HCT116 (cell line): ENCODE measurements around the gene ISCA1. TPM values are rescaled to one million over a fixed set of nuclear protein-coding genes. Genes with fewer than 3 reads are reported as not detected.

ENCODE experiments used
- ATAC-seq: fragments of 200-7000 bp; cut with Tn5 transposase; 2 replicates; pipeline ENCODE4 v1.9.1; 2020; ENCODE audit warnings: mild to moderate bottlenecking, moderate library complexity
- BruUV-seq: library from RNA; stranded (reverse); fragments of 400-500 nt; replicated peaks from 2 replicates; lab custom pipeline; 2021; lab: Mats Ljungman, UMichigan
- CTCF ChIA-PET: fragments of 300-600 bp; sonication (Branson Sonifier 250); formaldehyde crosslinking; loops from one replicate; lab custom pipeline; 2021; ENCODE audit warnings: antibody characterized with exemption; lab: Charles Lee
- POLR2A ChIA-PET: fragments of 300-600, 350-600 bp; sonication (Branson Sonifier 250); formaldehyde crosslinking; loops from one replicate; lab custom pipeline; 2021; ENCODE audit warnings: antibody characterized with exemption; lab: Charles Lee
- RAD21 ChIA-PET, 2 experiments: fragments of 300-600 bp; sonication (Branson Sonifier 250); formaldehyde crosslinking; loops; one replicate each; lab custom pipeline; 2023; ENCODE audit warnings: low total read pairs in 2 of 2; ENCODE audit not compliant: uncharacterized antibody in 2 of 2, unreplicated experiment in 2 of 2, low non-redundant PET in 1 of 2; lab: Charles Lee
- DNase-seq: peaks from one replicate; pipeline ENCODE4 v3.0.0-alpha.2; 2010; ENCODE audit warnings: low read depth, low spot score
- H2AFZ ChIP-seq: fragments of 200-600 bp; shearing (Covaris generic), sonication (generic); 2 replicates; pipeline ENCODE4 v1.6.1; 2017; ENCODE audit warnings: low read depth, mixed run types, mixed read lengths, antibody characterized with exemption, low read length; ENCODE audit not compliant: poor library complexity, severe bottlenecking
- H3K27ac ChIP-seq: 2 replicates; pipeline ENCODE4 v1.5.1; 2012; ENCODE audit warnings: low read depth, low read length
- H3K27me3 ChIP-seq: fragments of 200-600 bp; sonication (generic); 2 replicates; pipeline ENCODE4 v1.6.1; 2016; ENCODE audit warnings: mixed run types, low read length, mixed read lengths; ENCODE audit not compliant: insufficient read depth
- H3K36me3 ChIP-seq, 2 experiments: fragments of 200-500 bp in 1 of 2; fragments of 200-600 bp in 1 of 2; sonication (Bioruptor generic) in 1 of 2; sonication (generic) in 1 of 2; 2 replicates each; pipeline versions ENCODE4 v1.5.1 to v1.6.1; 2014 to 2016; ENCODE audit warnings: low read length in 2 of 2, inconsistent platforms in 1 of 2, mixed read lengths in 1 of 2, mixed run types in 1 of 2; ENCODE audit not compliant: insufficient read depth in 2 of 2, control insufficient read depth in 1 of 2
- H3K4me1 ChIP-seq, 2 experiments: fragments of 200-600 bp in 1 of 2; sonication (generic) in 1 of 2; 2 replicates each; pipeline versions ENCODE4 v1.5.1 to v1.6.1; 2012 to 2017; ENCODE audit warnings: low read length in 2 of 2, inconsistent platforms in 1 of 2, mild to moderate bottlenecking in 1 of 2, mixed read lengths in 1 of 2, mixed run types in 1 of 2, moderate library complexity in 1 of 2; ENCODE audit not compliant: insufficient read depth in 2 of 2, control insufficient read depth in 1 of 2
- H3K4me2 ChIP-seq: fragments of 200-600 bp; sonication (generic); 2 replicates; pipeline ENCODE4 v1.6.1; 2017; ENCODE audit warnings: mixed run types, low read length, mixed read lengths
- H3K4me3 ChIP-seq, 2 experiments: fragments of 200-600 bp in 1 of 2; sonication (generic) in 1 of 2; replicated peaks in 1 of 2; 2 replicates each; pipeline ENCODE4 v1.5.1; 2011 to 2016; ENCODE audit warnings: low read length in 2 of 2, control low read depth in 1 of 2, low read depth in 1 of 2, mild to moderate bottlenecking in 1 of 2, mixed read lengths in 1 of 2, mixed run types in 1 of 2
- H3K79me2 ChIP-seq: fragments of 200-600 bp; sonication (generic); 2 replicates; pipeline ENCODE4 v1.6.1; 2017; ENCODE audit warnings: mild to moderate bottlenecking, mixed run types, low read length, moderate library complexity, mixed read lengths; ENCODE audit not compliant: insufficient read depth
- H3K9ac ChIP-seq: fragments of 200-600 bp; sonication (generic); 2 replicates; pipeline ENCODE4 v1.6.1; 2016; ENCODE audit warnings: low read length, mixed read lengths
- H3K9me2 ChIP-seq: fragments of 200-600 bp; sonication (generic), shearing (Covaris generic); 2 replicates; pipeline ENCODE4 v1.6.1; 2017; ENCODE audit warnings: mixed run types, mild to moderate bottlenecking, moderate library complexity; ENCODE audit not compliant: insufficient read depth
- H3K9me3 ChIP-seq, 2 experiments: fragments of 200-500 bp in 1 of 2; fragments of 200-600 bp in 1 of 2; sonication (Bioruptor generic) in 1 of 2; sonication (generic) in 1 of 2; 2 replicates each; pipeline ENCODE4 v1.6.1; 2014 to 2017; ENCODE audit warnings: low read length in 2 of 2, mixed read lengths in 2 of 2, inconsistent platforms in 1 of 2, low read depth in 1 of 2, mild to moderate bottlenecking in 1 of 2, mixed run types in 1 of 2, moderate library complexity in 1 of 2; ENCODE audit not compliant: control insufficient read depth in 1 of 2, insufficient read depth in 1 of 2
- H4K20me1 ChIP-seq: fragments of 200-600 bp; sonication (generic), shearing (Covaris generic); 2 replicates; pipeline ENCODE4 v1.6.1; 2017; ENCODE audit warnings: mixed run types, mild to moderate bottlenecking, moderate library complexity; ENCODE audit not compliant: insufficient read depth
- CTCF ChIP-seq, 3 experiments: fragments of 200-600 bp in 1 of 3; sonication (generic) in 1 of 3; IDR thresholded peaks in 2 of 3; conservative IDR thresholded peaks in 1 of 3; 2 replicates each; pipeline ENCODE4 v1.5.1; 2012 to 2017; ENCODE audit warnings: low read depth in 2 of 3, low read length in 2 of 3, antibody characterized with exemption in 1 of 3, borderline replicate concordance in 1 of 3, control low read depth in 1 of 3, mild to moderate bottlenecking in 1 of 3, mixed read lengths in 1 of 3, mixed run types in 1 of 3, moderate library complexity in 1 of 3; ENCODE audit not compliant: insufficient read depth in 1 of 3
- FOSL1 ChIP-seq: IDR thresholded peaks from 2 replicates; pipeline ENCODE4 v1.6.1; 2012; ENCODE audit warnings: low read depth
- TCF7L2 ChIP-seq: IDR thresholded peaks from 2 replicates; pipeline ENCODE4 v1.7.0; 2011; ENCODE audit warnings: borderline replicate concordance, inconsistent platforms; ENCODE audit not compliant: insufficient read depth, insufficient read length; ENCODE audit errors: extremely low read depth
- intact Hi-C: fragments of 100-400 bp; cut with micrococcal nuclease; formaldehyde crosslinking; loops from 2 replicates; pipeline ENCODE4 v1.10.0; 2022
- total RNA-seq: library from RNA; stranded (reverse); gene quantifications from one replicate; pipeline ENCODE4 v1.2.1, GENCODE V29; 2021; ENCODE audit not compliant: unreplicated experiment
- TF ChIP-seq, protein P1 (sequence below): IDR thresholded peaks from 2 replicates; pipeline ENCODE4 v1.6.1; 2012

The ISCA1 gene
- total RNA-seq, 1 experiment from 2014 or later, result 25.7 TPM

DNA sequence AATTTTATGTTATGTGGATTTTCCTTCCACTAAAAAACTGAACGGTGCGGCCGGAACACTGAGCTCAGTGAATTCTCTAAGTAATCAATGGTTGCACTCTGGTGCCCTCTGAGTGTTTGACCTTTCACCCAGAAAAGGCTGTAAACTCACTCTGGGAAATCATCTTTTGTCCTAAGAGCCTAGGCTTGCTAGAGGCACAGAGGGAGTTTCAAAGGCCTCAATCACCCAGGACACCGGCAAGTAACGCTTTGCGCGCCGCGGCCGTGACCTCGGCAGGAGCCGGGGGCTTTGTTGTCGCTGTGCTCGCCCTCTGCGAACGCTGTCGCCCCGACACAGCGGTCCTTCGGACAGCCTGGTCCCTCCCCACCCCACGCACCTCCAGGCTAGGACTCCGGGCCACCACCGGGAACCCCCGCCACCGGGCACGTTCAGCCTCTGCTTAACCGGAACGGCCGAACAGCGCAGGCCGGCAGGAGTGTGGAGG, 703 bp downstream of the ISCA1 start:
- intact Hi-C loops, result loop anchor here (2.0 kb wide), 1 partner anchor 67 kb away; no protein-coding TSS in a partner anchor
- ATAC-seq, result peak; percentile 46; the same call in 1 of the 2 replicates
- no peaks in the 10 kb centered on the region for H3K9me3 ChIP-seq
- ChIA-PET POLR2A (no interaction called here), CTCF (interaction anchor here (1.0 kb wide), 1 partner anchor 79 kb away, joined by 8 read pairs; no protein-coding TSS in a partner anchor), RAD21 (no interaction called here)
- no peak for DNase-seq
- no peak overlapping the region for H2AFZ ChIP-seq
- no peaks in the 10 kb centered on the region for H4K20me1 ChIP-seq
- peaks cover 3 to 7% of the 10 kb centered on the region in 2 experiments; a peak in 1 of 4 replicates for H3K36me3 ChIP-seq
- H3K9me2 ChIP-seq, result no peaks in the 10 kb centered on the region
- H3K27me3 ChIP-seq, result no peaks in the 10 kb centered on the region
- H3K4me2 ChIP-seq, result peak overlapping the region; percentile 97
- H3K79me2 ChIP-seq, result peaks cover 52% of the 10 kb centered on the region
- TSS peak; percentile 41 for BruUV-seq
- peak overlapping the region; percentile 91 for H3K9ac ChIP-seq
- H3K4me3 ChIP-seq, result peak overlapping the region; percentile 95 to 97
- peak overlapping the region; percentile 97 for H3K27ac ChIP-seq
- H3K4me1 ChIP-seq, result peaks cover 5 to 15% of the 10 kb centered on the region in 2 experiments; a peak in 3 of 4 replicates
- TF ChIP-seq CTCF (IDR thresholded peaks at IDR 0.05 in 2 of 3, conservative IDR thresholded peaks at IDR 0.05 in 1 of 3; ENCODE audit: borderline replicate concordance in 1 of 3, insufficient read depth in 1 of 3, low read depth in 2 of 3, low read length in 2 of 3) (no peak), TCF7L2 (peak; percentile 66)

GRCh38 chr9:86280580-86280979, 1.8 kb downstream of the ISCA1 start:
- no peak overlapping the region for H2AFZ ChIP-seq
- peak overlapping the region; percentile 95 to 97; a peak in 3 of 4 replicates for H3K4me3 ChIP-seq
- DNase-seq (no peak), ATAC-seq (no peak)
- no peak overlapping the region for H3K27ac ChIP-seq
- CTCF ChIA-PET, result no interaction called here
- H3K27me3 ChIP-seq, result no peaks in the 10 kb centered on the region
- H3K9me2 ChIP-seq, result no peaks in the 10 kb centered on the region
- no peaks in the 10 kb centered on the region for H3K9me3 ChIP-seq
- peaks cover 5 to 15% of the 10 kb centered on the region in 2 experiments; a peak in 3 of 4 replicates for H3K4me1 ChIP-seq
- POLR2A ChIA-PET, result no interaction called here
- intact Hi-C loops, result no loop called here
- H4K20me1 ChIP-seq, result no peaks in the 10 kb centered on the region
- peaks cover 58% of the 10 kb centered on the region for H3K79me2 ChIP-seq
- BruUV-seq, result no TSS peak
- peak overlapping the region; percentile 91; the same call in 1 of the 2 replicates for H3K9ac ChIP-seq
- peaks cover 3 to 7% of the 10 kb centered on the region in 2 experiments; a peak in 1 of 4 replicates for H3K36me3 ChIP-seq
- RAD21 ChIA-PET, result no interaction called here
- peak overlapping the region; percentile 97 for H3K4me2 ChIP-seq
- TF ChIP-seq, protein P1, sequence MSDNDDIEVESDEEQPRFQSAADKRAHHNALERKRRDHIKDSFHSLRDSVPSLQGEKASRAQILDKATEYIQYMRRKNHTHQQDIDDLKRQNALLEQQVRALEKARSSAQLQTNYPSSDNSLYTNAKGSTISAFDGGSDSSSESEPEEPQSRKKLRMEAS, result no peak
- no peak for TF ChIP-seq FOSL1
